GM12892 (cell line): ENCODE data around the gene PRR20G. TPM values are rescaled to one million over a fixed set of nuclear protein-coding genes. Genes with fewer than 3 reads are reported as not detected.

ENCODE experiments used
- DNase-seq: peaks from one replicate; pipeline ENCODE4 v3.0.0; 2011; ENCODE audit not compliant: insufficient read length
- FAIRE-seq: peaks from 2 replicates; lab custom pipeline; 2011; peaks lifted over from hg19 to GRCh38; lab: Jason Lieb, UNC
- POLR2A ChIP-seq: IDR thresholded peaks from 2 replicates; pipeline ENCODE4 v1.6.1; 2011; ENCODE audit warnings: low read depth, low read length, control low read depth
- POLR2AphosphoS5 ChIP-seq: IDR thresholded peaks from 2 replicates; pipeline ENCODE4 v1.6.1; 2011; ENCODE audit warnings: low read depth, low read length, control low read depth
- TAF1 ChIP-seq: IDR thresholded peaks from 2 replicates; pipeline ENCODE4 v1.6.1; 2011; ENCODE audit warnings: low read depth, mild to moderate bottlenecking, control low read depth, low read length, borderline replicate concordance
- polyA plus RNA-seq: library from polyadenylated mRNA; unstranded; fragments of >200 nt; gene quantifications from one replicate; pipeline ENCODE4 v1.2.1, GENCODE V29; 2012; ENCODE audit warnings: missing spikeins, inconsistent platforms; ENCODE audit not compliant: missing spikeins

PRR20G gene
- polyA plus RNA-seq: not detected

DNA sequence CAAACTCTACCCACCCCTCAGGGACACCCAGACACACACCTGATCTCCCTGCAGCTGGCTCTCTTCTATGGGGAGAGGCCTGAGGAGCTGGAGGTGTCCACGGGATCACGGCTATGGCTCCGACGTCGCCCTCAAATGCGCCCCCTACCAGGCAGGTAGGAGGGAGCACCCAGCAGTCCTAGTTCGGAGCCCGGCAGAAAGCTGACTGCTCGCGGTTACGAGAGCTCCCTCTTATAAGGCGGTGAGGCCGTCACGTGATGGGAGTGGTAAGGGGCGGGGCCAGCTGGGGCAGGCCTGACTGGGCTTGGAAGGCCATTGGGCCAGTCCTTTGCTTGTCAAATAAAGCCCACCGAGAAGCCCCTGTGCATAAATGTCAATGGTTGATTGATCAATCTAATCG, at the start of gene PRR20G:
Gene PRR20G, minus strand, starts transcription at position 207 of the 400 bp plus-strand sequence. CDS start 681 bp downstream, outside the sequence.
- TF ChIP-seq TAF1 (no peak), POLR2A (no peak), POLR2AphosphoS5 (no peak)
- FAIRE-seq (no peak), DNase-seq (no peak)

DNA sequence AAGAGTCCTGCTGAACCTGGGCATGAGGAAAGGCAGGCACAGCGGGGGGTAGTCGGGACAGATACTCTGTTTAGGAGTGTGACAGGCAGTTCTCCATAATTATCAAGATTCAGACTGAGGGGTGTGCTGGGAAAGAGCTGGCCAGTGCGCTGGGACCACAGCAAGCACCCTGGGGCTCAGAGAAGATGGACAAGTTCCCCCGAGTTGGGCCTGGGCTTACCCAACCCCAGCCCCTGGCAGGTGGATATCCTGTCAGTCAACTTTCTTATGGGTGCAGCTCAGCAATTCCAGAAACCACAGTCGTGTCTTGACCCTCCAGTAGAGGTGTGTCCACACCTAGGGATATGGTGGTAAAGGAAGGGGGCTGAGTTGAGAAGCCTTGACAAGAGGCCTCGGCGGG, 49.2 kb upstream of the PRR20G start:
- no peak for DNase-seq
- TF ChIP-seq POLR2AphosphoS5 (no peak), POLR2A (no peak), TAF1 (no peak)
- FAIRE-seq: no peak

DNA sequence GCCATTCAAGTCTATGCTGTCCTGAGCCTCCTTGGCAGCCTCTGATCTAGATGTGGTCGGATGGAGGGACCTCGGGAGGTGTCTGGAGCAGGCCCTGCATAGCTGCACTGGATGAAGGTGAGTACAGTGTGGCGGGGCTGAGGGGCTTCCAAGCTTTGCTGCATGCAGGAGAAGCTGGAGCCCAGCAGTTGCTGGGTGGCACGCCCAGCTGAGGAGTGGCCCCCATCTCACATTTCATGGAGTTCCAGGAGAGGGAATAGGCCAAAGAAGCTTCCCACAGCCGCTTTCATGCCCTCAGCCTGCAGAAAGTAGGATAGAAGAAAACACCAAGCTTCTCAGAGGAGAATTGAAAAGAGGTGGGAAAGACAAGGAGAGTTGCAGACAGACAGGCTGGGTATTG, 48.3 kb upstream of the PRR20G start:
- FAIRE-seq (no peak), DNase-seq (no peak)
- TF ChIP-seq POLR2AphosphoS5 (no peak), POLR2A (no peak)

DNA sequence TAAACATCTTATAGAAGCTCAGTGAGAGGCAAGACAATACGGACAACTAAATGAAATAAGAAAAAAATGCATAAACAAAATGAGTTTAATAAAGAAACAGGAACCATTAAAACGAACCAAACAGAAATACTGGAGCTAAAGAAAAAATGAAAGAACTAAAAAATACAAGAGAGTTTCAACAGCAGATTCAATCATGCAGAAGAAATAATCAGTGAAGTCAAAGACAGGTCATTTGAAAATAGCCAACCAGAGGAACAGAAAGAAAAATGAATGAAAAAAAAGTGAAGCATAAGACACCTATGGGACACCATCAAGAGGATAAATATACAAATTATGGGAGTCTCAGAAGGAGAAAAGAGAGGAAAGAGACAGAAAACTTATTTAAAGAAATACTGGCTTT, 42.5 kb upstream of the PRR20G start:
- TF ChIP-seq POLR2AphosphoS5: no peak
- TF ChIP-seq POLR2A: no peak
- TF ChIP-seq TAF1: no peak
- no peak for FAIRE-seq
- DNase-seq: no peak

DNA sequence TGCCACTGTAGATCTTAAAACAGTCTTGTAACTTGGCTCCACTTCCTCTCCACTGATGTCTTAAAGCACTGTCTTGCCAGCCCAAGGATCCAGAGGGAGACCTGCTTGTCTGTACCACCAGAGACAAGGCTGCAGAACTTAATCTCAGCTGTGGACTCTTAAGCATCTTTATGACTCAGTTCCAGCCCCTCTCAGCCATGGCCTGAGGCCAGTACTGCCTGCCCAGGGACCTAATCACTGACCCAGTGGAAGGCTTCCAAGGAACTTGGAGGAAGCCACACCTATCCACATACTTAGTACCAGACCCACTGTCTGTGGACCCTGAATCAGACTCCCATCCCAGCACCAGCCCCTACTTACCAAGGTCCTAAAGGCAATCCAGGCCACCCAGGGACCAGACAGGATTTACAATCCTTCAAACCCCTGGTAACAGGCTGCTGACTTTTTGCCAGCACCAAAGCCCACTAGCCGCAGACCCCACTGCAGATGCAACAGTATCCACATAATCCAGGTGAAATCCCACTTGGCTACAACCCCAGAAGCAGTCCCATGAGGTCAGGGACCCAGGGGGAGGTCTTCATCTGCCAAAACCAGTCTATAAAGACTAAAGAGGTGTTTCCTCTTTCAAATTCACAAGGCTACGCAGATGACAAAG, 41.9 kb upstream of the PRR20G start:
- FAIRE-seq: no peak
- DNase-seq: no peak

DNA sequence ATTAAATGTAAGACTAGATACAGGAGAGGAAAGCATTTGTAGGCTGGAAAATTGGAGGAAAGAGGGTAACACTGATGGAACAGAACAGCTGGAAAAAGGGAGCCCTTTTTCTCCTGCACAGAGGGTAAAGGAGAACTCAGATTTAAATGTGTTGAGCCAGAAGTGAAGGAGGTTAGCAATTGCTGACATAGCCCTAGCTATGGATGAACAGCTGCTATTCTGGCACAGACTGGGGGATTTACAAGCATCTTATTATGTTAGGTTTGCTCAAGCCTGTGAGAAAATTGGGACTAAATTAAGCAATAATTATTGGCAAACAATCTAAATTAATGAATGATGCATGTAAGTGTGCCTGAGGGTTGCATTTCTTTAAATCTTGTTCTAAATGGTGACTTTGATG, 40.6 kb upstream of the PRR20G start:
- no peak for DNase-seq
- FAIRE-seq: no peak
- TF ChIP-seq POLR2AphosphoS5 (no peak), POLR2A (no peak), TAF1 (no peak)

More for the DNA sequence above, 41.9 kb upstream of the PRR20G start:
- TF ChIP-seq POLR2AphosphoS5: no peak
- no peak for TF ChIP-seq TAF1
- TF ChIP-seq POLR2A: no peak

DNA sequence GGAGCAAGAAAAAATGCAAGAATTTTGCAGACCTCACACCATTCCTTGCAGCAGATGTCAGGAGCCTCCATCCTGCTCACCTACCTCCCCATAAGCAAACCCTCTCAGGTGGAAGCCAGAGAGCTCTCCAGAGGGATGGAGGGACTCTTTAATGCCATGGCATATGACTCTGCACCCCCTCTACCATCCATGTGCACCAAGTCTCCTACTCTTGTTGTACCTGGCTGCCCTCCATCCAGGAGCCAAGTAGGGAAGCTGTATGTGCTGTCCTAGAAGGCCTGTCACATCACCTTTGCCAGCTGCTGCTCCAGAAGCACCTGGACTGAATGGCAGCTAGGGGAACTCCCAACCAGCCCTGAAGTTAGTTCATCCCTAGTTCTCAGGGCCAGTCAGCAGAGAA, 38.5 kb upstream of the PRR20G start:
- no peak for TF ChIP-seq POLR2A
- TF ChIP-seq POLR2AphosphoS5: no peak
- no peak for TF ChIP-seq TAF1

DNA sequence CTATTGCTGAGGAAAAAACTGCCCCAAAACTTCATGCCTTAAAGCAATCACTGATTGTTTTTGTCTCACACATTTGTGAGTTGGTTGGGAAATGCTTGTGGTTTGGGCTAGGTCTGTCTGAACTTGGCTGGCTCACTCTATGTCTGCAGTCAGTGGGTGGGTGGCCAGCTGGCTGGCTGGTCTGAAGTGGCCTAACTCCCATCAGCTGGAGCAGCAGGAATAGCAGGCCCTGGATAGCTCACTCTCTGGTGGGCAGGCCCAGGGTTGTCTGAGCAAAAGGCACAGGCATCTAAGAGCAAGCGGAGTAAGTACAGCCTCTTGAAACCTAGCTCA, 37.7 kb upstream of the PRR20G start:
- TF ChIP-seq POLR2AphosphoS5 (no peak), POLR2A (no peak), TAF1 (no peak)
- FAIRE-seq: no peak
- no peak for DNase-seq

More for the DNA sequence above, 38.5 kb upstream of the PRR20G start:
- DNase-seq (no peak), FAIRE-seq (no peak)

DNA sequence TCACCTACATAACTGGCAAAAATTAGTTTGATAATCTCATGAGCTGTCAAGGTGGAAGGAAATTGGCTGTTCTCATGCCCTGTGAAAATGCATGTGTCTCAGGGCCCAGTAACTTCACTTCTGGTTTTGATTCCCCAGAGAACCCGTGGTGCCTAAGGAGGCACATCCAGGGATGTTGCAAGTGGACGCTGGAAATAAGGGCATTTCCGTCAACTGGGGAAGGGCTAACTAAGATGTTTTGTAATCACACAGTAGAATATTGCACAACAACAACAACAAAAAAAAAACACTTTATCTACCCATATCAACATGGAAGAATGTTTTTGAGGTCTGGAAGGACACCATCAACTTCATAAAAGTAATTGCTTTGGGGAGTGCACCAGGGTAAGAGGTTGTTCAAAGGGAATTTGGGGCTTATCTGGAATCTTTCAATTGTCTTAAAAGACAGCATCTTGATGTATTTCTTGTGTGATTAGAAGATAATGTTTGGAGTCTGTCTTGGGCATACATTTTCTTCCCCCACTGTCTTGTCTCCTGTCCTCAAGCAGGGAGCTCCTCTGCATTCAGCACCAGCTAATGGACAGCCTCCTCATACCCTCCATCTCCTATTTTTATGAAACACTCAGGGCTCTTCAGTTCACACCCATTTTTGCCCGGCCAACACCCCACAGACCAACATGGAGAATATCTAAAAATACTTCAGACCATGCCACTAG, 37.2 kb upstream of the PRR20G start:
- DNase-seq: no peak
- no peak for FAIRE-seq
- no peak for TF ChIP-seq TAF1
- TF ChIP-seq POLR2A: no peak
- TF ChIP-seq POLR2AphosphoS5: no peak

DNA sequence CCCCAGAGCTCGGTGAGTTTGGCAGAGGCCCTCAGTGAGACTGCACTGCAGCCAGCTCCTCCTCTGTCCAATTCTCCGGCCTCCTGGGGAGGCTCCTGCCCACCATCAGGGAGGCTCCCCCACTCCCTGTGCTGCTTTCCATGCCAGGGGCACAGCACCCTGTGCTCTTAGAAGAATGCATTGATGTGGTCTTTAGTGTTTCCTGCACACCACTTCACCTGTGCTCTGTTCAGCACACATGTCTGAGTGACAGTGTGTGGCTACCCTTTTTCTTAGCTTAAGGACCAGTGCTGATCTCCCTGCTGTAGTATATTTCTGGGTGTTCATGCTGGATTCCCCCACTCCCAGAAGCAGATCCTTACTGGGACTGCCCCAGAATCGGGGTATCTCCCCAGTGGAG, 36.2 kb upstream of the PRR20G start:
- FAIRE-seq (no peak), DNase-seq (no peak)
- TF ChIP-seq TAF1 (no peak), POLR2A (no peak), POLR2AphosphoS5 (no peak)

DNA sequence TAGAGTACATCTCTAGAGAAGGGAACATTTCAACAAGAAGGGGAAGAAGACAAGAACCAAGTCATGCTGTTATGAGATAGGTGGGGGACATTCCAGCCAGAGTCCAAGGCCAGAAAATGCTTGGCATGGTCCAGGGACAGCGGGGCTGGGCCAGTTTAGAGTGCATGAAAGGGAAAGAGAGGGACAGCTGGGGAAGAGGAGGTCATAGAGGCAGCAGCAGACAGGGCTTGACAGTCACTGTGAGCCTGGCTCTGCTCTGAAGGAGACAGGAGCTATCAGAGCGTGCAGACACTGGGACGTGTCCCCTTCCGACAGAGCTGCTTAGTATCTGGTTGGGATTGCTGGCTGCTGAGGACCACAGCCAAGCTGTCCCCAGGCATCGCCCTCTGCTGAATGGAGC, 35.7 kb upstream of the PRR20G start:
- no peak for FAIRE-seq
- TF ChIP-seq POLR2AphosphoS5: no peak
- TF ChIP-seq TAF1: no peak
- no peak for TF ChIP-seq POLR2A
- DNase-seq: no peak

DNA sequence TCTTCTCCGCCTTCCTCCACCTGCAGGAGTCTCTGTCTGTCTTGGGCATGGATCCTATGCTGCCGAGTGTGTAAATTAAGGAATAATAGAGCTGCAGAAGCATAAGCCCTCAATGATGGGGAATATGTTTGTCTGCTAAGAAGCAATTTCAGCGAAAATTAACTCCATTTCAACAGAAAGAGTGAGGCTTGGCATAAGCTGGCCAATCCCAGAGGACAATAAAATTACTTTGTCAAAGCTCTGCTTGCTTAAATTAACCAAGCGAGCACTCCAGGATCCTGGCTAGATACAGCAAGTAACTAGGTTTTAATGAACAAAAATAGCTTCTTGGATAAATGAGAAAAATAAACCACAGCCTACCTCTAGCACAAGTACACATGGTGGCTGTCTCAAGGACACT, 33.5 kb upstream of the PRR20G start:
- no peak for TF ChIP-seq TAF1
- TF ChIP-seq POLR2A: no peak
- TF ChIP-seq POLR2AphosphoS5: no peak
- no peak for FAIRE-seq
- no peak for DNase-seq

DNA sequence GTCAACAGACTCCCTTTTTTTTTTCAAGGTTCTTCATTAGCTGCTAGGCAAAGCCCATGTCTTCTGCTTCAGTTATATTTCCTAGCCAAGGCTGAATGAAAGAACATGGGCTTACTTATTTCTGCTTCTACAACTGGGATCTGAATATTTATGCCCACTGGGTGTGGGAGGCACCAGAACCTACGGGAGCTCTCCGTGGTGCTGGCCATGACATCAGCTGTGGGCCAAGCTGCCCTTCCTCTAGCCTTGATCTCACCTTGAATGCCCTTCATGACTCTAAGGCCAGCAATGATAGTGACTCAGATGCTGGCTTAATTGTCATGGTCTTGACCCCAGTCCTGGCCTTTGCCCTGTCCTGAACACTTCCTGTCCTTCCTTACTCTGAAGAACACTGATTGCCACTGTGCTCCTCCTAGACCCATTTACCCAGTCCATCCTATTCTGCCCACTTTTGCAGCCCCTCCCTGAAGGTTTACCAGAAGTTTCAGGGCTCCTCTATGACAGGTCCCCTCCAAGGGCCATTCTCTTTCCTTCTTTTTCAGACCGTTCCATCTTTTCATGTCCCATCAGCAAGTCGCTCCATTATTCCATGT, 32.8 kb upstream of the PRR20G start:
- no peak for DNase-seq
- FAIRE-seq: no peak
- no peak for TF ChIP-seq POLR2AphosphoS5
- TF ChIP-seq POLR2A: no peak
- TF ChIP-seq TAF1: no peak
